Measurements from ENCODE around the gene IFI27L1. TPM values are rescaled to one million over a fixed set of nuclear protein-coding genes. Genes with fewer than 3 reads are reported as not detected.

IFI27L1 gene
- total RNA-seq, 1 donor: 12.2 TPM

DNA sequence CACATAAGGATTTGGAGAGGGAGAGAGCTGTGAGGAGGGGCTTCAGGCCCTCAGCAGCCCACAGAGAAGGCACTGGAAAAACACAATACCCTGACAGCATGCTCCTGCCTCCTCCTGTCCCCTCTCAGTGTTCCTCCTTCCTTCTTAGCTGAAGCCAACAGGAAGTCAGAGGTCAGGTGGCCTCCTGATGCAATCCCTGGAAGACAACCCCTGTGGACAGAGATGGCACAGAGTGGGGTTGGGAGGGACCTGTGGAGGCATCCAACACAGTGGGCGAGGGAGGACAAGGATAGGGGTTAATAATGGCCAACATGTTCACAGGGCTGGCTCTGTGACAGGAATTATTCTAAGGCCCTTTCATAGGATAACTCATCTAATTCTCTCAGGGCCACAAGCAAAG, 63.7 kb downstream of the IFI27L1 start:
- DNase-seq (ENCODE audit: low read depth): no peak
- TF ChIP-seq, protein P1, sequence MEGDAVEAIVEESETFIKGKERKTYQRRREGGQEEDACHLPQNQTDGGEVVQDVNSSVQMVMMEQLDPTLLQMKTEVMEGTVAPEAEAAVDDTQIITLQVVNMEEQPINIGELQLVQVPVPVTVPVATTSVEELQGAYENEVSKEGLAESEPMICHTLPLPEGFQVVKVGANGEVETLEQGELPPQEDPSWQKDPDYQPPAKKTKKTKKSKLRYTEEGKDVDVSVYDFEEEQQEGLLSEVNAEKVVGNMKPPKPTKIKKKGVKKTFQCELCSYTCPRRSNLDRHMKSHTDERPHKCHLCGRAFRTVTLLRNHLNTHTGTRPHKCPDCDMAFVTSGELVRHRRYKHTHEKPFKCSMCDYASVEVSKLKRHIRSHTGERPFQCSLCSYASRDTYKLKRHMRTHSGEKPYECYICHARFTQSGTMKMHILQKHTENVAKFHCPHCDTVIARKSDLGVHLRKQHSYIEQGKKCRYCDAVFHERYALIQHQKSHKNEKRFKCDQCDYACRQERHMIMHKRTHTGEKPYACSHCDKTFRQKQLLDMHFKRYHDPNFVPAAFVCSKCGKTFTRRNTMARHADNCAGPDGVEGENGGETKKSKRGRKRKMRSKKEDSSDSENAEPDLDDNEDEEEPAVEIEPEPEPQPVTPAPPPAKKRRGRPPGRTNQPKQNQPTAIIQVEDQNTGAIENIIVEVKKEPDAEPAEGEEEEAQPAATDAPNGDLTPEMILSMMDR (IDR thresholded peaks at IDR 0.05; ENCODE audit: insufficient read depth, low read length): no peak
- no peak overlapping the region for H3K4me3 ChIP-seq (ENCODE audit: low read depth, low read length)

DNA sequence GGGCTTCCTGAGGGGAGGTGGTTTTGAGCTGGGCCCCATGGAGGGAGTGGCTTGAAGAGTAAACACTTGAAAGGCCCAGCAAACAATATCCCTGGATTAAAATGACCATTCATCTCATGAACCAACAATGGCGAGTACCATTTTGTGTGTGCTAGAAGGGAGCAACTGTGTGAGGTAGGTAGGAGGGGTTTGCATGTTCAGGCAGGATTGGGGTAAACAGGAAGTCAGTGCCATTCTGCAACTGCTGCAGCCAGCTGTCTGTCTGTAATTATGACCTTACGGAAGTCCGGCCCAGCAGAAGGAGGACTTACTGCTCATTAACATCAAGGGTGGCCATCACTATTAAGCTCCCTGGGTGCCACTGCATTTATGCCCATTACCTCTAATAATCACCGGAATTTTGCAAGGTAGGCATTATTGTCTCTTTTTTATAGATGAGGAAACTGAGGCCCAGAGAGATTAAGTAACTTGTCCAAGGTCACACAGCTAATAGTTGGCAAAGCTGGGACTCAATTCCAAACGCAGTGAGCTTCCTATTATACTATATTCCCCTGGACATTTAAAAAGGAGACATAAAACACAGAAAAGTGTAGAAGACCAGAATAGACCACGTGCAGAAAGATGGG, 64.9 kb downstream of the IFI27L1 start:
- TF ChIP-seq, protein P1 (IDR thresholded peaks at IDR 0.05; ENCODE audit: insufficient read depth, low read length): no peak
- no peak overlapping the region for H3K4me3 ChIP-seq (ENCODE audit: low read depth, low read length)
- DNase-seq (ENCODE audit: low read depth): no peak

Other genes with a start within 250 kb of the IFI27L1 start
- gene FAM181A, start 154.0 kb upstream of the IFI27L1 start, total RNA-seq (ENCODE audit: low replicate concordance): not detected in 2 replicates
- 0.45 and 0.49 TPM in 2 replicates for gene ASB2, start 104.7 kb upstream of the IFI27L1 start, total RNA-seq (ENCODE audit: low replicate concordance)
- not detected in 2 replicates for gene CCDC197, start 84.0 kb upstream of the IFI27L1 start, total RNA-seq (ENCODE audit: low replicate concordance)
- 2.5 and 2.8 TPM in 2 replicates for gene OTUB2, start 55.0 kb upstream of the IFI27L1 start, total RNA-seq (ENCODE audit: low replicate concordance)
- 130 and 446 TPM in 2 replicates for gene DDX24, start 108 bp upstream of the IFI27L1 start, total RNA-seq (ENCODE audit: low replicate concordance)
- 20.2 and 78.2 TPM in 2 replicates for gene IFI27, start 29.4 kb downstream of the IFI27L1 start, total RNA-seq (ENCODE audit: low replicate concordance)
- 107 and 247 TPM in 2 replicates for gene IFI27L2, start 48.3 kb downstream of the IFI27L1 start, total RNA-seq (ENCODE audit: low replicate concordance)
- gene PPP4R4, start 93.0 kb downstream of the IFI27L1 start, total RNA-seq (ENCODE audit: low replicate concordance): 0.98 and 7.0 TPM in 2 replicates
- not detected in 2 replicates for gene SERPINA10, start 212.0 kb downstream of the IFI27L1 start, total RNA-seq (ENCODE audit: low replicate concordance)
- gene SERPINA6, start 242.0 kb downstream of the IFI27L1 start, total RNA-seq (ENCODE audit: low replicate concordance): not detected in 2 replicates